Psoas muscle (tissue), 8 donors: Measurements from ENCODE around the gene ADAMTS4. TPM values are rescaled to one million over a fixed set of nuclear protein-coding genes. Genes with fewer than 3 reads are reported as not detected.
A peak's percentile ranks its signal among the peaks of the same experiment; 100 is the strongest.
"Not testable (repeated sequence)": the region's sequence is repeated elsewhere in the genome, so short reads cannot be mapped to it uniquely, and the experiment has no call there.

Experiments
- ATAC-seq, 4 donors: fragments of 200-7000 bp; cut with Tn5 transposase; one replicate each; pipeline ENCODE4 v1.9.1; 2020; ENCODE audit warnings: moderate library complexity in 3 of 4, mild to moderate bottlenecking in 2 of 4
- DNase-seq, 2 donors: peaks; one replicate each; pipeline ENCODE4 v3.0.0-alpha.2; 2020
- H3K27ac ChIP-seq: fragments of 200-600 bp; one replicate; pipeline ENCODE4 v1.8.0; 2022
- H3K27me3 ChIP-seq, 3 donors: fragments of 200-600 bp in 1 of 3; one replicate each; pipeline versions ENCODE4 v1.6.1 to v1.8.0; 2013 to 2022; ENCODE audit warnings: low read length in 2 of 3, mild to moderate bottlenecking in 2 of 3, moderate library complexity in 1 of 3; ENCODE audit not compliant: insufficient read depth in 3 of 3
- H3K36me3 ChIP-seq, 2 donors: fragments of 200-600 bp in 1 of 2; one replicate each; pipeline versions ENCODE4 v1.6.1 to v1.8.0; 2013 to 2022; ENCODE audit warnings: low read depth in 1 of 2, mild to moderate bottlenecking in 1 of 2, moderate library complexity in 1 of 2; ENCODE audit not compliant: insufficient read depth in 1 of 2
- H3K4me1 ChIP-seq: fragments of 200-600 bp; one replicate; pipeline ENCODE4 v1.8.0; 2022
- H3K4me3 ChIP-seq: fragments of 200-600 bp; one replicate; pipeline ENCODE4 v1.8.0; 2022; ENCODE audit warnings: mild to moderate bottlenecking
- H3K9me3 ChIP-seq: fragments of 200-600 bp; one replicate; pipeline ENCODE4 v1.8.0; 2022
- WGBS, 3 donors: extraction: QIAGEN DNeasy Blood & Tissue Kit; methylation state at CpG; one replicate each; pipeline versions ENCODE4 v1.1.6 to v1.1.7; 2013; 5-methylcytosine and 5-hydroxymethylcytosine counted together
- intact Hi-C, 2 donors: fragments of 100-400 bp; cut with DNase I; formaldehyde crosslinking; loops; one replicate each; pipeline versions ENCODE4 v1.11.0 to v1.14.2; 2022
- polyA plus RNA-seq, 3 donors: library from polyadenylated mRNA; stranded (reverse); fragments of 200-250 nt; gene quantifications; one replicate each; pipeline ENCODE4 v1.2.3, GENCODE V29; 2013
- total RNA-seq, 4 donors: library from RNA; stranded (reverse); fragmentation: NEBNext Ultra II Directional in 2 of 4; extraction: Animal tissue kit (Norgen Biotek cat#: 25700) in 2 of 4; gene quantifications; one replicate each; pipeline versions ENCODE4 v1.2.1 to v1.2.4, GENCODE V29; 2021 to 2023
- TF ChIP-seq, protein P1 (sequence below): fragments of 200-600 bp; IDR thresholded peaks from one replicate; pipeline ENCODE4 v1.8.0; 2022; ENCODE audit warnings: antibody characterized with exemption
- donor health status: healthy with polysubstance abuse.
- donor health status: DM: no; HTN: no; CAD: no; lungs with moderate emphysema.
- donor health status: Bipolar disorder and iron deficiency.
- donor health status: healthy.
- donor health status: DM: yes; HTN: yes; CAD: no.
- donor health status: DM: no; HTN: no; CAD: no.
- donor health status: DM: no; HTN: no; CAD: no.
- donor health status: DM: yes; HTN: yes; CAD: no.

ADAMTS4 gene
- total and polyA plus RNA-seq, 7 donors: 0.88 to 8.9 (median 1.3) TPM

DNA sequence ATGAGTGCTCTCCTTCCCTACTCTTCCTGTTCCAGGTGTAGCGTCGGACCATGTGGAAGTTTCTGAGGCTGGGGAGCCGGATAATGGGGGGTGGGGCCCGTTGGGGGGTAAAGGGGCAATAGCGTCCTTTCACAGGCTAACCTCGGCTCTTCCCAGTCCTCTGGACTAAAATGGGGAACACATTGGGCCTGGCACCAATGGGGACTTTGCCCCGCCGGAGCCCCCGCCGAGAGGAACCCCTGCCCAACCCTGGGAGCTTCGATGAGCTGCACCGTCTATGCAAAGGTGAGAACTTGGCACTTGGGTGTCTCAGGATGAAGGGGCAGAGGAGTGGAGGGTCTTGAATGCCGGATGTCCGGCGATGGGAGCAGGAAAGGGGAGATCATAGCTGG is 27.5 kb upstream of the ADAMTS4 start:
- DNase-seq: peak in 1 of 2 donors; percentile 54
- Histone ChIP-seq H3K27ac (peak overlapping the region; percentile 77), H3K36me3 (peaks cover 8 to 32% of the 10 kb centered on the region in 2 donors), H3K27me3 (no peaks in the 10 kb centered on the region), H3K4me3 (peak overlapping the region; percentile 85), H3K4me1 (peaks cover 12% of the 10 kb centered on the region), H3K9me3 (no peaks in the 10 kb centered on the region)
- peak in 1 of 4 donors; percentile 6 for ATAC-seq
- WGBS, 3 donors: 7 to 13% (median 8%) methylated on average over 14 to 15 of the region's 15 CpGs
- intact Hi-C loops: loop anchor here (2.0 to 5.0 kb wide), 4 partner anchors 66 to 156 kb away; partner anchors contain the start of gene SDHC (in 1 of the 2)
- TF ChIP-seq, protein P1, sequence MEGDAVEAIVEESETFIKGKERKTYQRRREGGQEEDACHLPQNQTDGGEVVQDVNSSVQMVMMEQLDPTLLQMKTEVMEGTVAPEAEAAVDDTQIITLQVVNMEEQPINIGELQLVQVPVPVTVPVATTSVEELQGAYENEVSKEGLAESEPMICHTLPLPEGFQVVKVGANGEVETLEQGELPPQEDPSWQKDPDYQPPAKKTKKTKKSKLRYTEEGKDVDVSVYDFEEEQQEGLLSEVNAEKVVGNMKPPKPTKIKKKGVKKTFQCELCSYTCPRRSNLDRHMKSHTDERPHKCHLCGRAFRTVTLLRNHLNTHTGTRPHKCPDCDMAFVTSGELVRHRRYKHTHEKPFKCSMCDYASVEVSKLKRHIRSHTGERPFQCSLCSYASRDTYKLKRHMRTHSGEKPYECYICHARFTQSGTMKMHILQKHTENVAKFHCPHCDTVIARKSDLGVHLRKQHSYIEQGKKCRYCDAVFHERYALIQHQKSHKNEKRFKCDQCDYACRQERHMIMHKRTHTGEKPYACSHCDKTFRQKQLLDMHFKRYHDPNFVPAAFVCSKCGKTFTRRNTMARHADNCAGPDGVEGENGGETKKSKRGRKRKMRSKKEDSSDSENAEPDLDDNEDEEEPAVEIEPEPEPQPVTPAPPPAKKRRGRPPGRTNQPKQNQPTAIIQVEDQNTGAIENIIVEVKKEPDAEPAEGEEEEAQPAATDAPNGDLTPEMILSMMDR: no peak

- DNase-seq (peak; percentile 89 to 95), ATAC-seq (peak; percentile 95 to 98 (median 96))
- Histone ChIP-seq H3K4me3 (peak within 1 kb of the TSS; percentile 85), H3K4me1 (peaks cover 12% of the 10 kb centered on the region), H3K9me3 (no peaks in the 10 kb centered on the region), H3K27ac (peak within 1 kb of the TSS; percentile 77), H3K27me3 (no peaks in the 10 kb centered on the region), H3K36me3 (peaks cover 8 to 30% of the 10 kb centered on the region in 2 donors)
- intact Hi-C loops: loop anchor here (2.0 to 5.0 kb wide), 4 partner anchors 67 to 157 kb away; partner anchors contain the start of gene SDHC (in 1 of the 2)
- TF ChIP-seq, protein P1: peak; percentile 58
- 4% methylated on average over 16 of the region's 16 CpGs for WGBS, 3 donors
Observed at GRCh38 chr1:161225534-161226319, 26.9 kb upstream of the ADAMTS4 start, which contains the start of gene TOMM40L. Gene TOMM40L, plus strand, starts transcription at chr1:161226060. Its CDS starts 430 bp downstream, at chr1:161226490.

DNA sequence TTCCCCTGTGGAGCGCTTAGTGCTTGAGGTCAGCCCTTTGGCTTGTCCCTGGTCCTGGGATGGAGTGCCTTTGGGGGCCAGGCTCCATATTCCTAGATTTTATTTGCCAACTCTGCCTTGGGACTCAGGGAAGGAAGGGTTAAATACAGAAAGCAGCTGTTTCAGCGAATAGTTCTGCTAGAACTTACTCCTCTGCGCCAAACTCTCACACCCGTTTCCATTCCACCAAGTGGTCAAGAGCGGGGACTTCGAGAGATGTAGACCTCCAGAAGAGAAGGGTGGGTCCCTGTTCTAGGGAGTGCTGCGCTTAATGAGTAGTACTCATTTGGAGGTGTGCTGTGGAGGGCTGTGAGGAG is 26.3 kb upstream of the ADAMTS4 start:
- Histone ChIP-seq H3K4me3 (peak overlapping the region; percentile 36), H3K27ac (peak overlapping the region; percentile 61), H3K9me3 (no peaks in the 10 kb centered on the region), H3K27me3 (no peaks in the 10 kb centered on the region), H3K36me3 (peaks cover 7 to 24% of the 10 kb centered on the region in 2 donors), H3K4me1 (peaks cover 12% of the 10 kb centered on the region)
- DNase-seq (no peak), ATAC-seq (no peak)
- TF ChIP-seq, protein P1: no peak
- intact Hi-C loops: loop anchor here (5.0 kb wide), 3 partner anchors 67 to 157 kb away; partner anchors contain the start of gene SDHC (in 1 of the 2)
- WGBS, 3 donors: 40 to 57% (median 43%) methylated on average over 7 of the region's 7 CpGs

DNA sequence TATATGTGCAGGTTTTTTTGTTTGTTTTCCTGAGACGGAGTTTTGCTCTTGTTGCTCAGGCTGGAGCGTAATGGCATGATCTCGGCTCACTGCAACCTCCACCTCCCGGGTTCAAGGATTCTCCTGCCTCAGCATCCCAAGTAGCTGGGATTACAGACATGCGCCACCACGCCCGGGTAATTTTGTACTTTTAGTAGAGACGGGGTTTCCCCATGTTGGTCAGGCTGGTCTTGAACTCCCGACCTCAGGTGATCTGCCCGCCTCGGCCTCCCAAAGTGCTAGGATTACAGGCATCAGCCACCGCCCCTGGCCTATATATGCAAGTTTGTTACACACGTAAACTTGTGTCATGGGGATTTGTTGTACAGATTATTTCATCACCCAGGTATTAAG is 25.8 kb upstream of the ADAMTS4 start:
- not testable (repeated sequence) for H3K4me3 ChIP-seq, H3K27me3 ChIP-seq, DNase-seq, H3K9me3 ChIP-seq, ATAC-seq
- peaks cover 12% of the 10 kb centered on the region for H3K4me1 ChIP-seq
- H3K36me3 ChIP-seq: peaks cover 5 to 20% of the 10 kb centered on the region in 2 donors
- intact Hi-C loops: loop anchor here (5.0 kb wide), 3 partner anchors 68 to 158 kb away; partner anchors contain the start of gene SDHC (in 1 of the 2)
- 83 to 88% (median 85%) methylated on average over 11 to 13 of the region's 13 CpGs for WGBS, 3 donors
- peak overlapping the region; percentile 61 for H3K27ac ChIP-seq
